GM13976 (cell line): ENCODE measurements around the gene TUBA1B.
"Not testable (repeated sequence)": the region's sequence is repeated elsewhere in the genome, so short reads cannot be mapped to it uniquely, and the experiment has no call there.

Source experiments
- DNase-seq: peaks from one replicate; pipeline ENCODE4 v3.0.0; 2012; ENCODE audit warnings: low spot score
- CTCF ChIP-seq: IDR thresholded peaks from 2 replicates; pipeline ENCODE4 v1.5.1; 2012; ENCODE audit warnings: borderline replicate concordance, mild to moderate bottlenecking; ENCODE audit not compliant: insufficient read depth; ENCODE audit errors: extremely low read depth, missing control alignments, control extremely low read depth
- in situ Hi-C: fragments of 300-500 bp; cut with MboI; formaldehyde crosslinking; loops from one replicate; pipeline ENCODE4 v1.12.0; 2022; ENCODE audit warnings: low sequenced_read_pairs, mixed read lengths, inconsistent platforms; ENCODE audit not compliant: unreplicated experiment

Gene TUBA1B

GRCh38 chr12:49129332-49130150 lies 1.7 kb downstream of the TUBA1B start:
- no peak for DNase-seq
- in situ Hi-C loops: no loop called here
- no peak for TF ChIP-seq CTCF

GRCh38 chr12:49127971-49128370 lies 3.2 kb downstream of the TUBA1B start:
- DNase-seq, in situ Hi-C loops: not testable (repeated sequence)

- TF ChIP-seq CTCF: no peak
- no peak for DNase-seq
- in situ Hi-C loops: no loop called here
Observed at GRCh38 chr12:49126852-49127763, 4.1 kb downstream of the TUBA1B start.

- in situ Hi-C loops: no loop called here
- peak; percentile 50 for DNase-seq
- peak; percentile 50 for TF ChIP-seq CTCF
Observed at GRCh38 chr12:49121047-49121696, 10.0 kb downstream of the TUBA1B start.

- in situ Hi-C loops: no loop called here
- DNase-seq: peak; percentile 50
- no peak for TF ChIP-seq CTCF
Observed at GRCh38 chr12:49111206-49111605, 20.0 kb downstream of the TUBA1B start.

GRCh38 chr12:49110464-49111155 lies 20.6 kb downstream of the TUBA1B start, which contains the start of gene LMBR1L:
LMBR1L (minus strand) TSS chr12:49110847; CDS start chr12:49110555, 292 bp downstream.
- peak; percentile 99 for DNase-seq
- no peak for TF ChIP-seq CTCF
- in situ Hi-C loops: no loop called here
